Stimulated activated CD4-positive, alpha-beta T cell treated with anti-CD3 and anti-CD28 coated beads, TNF-alpha, amount 100 ng/mL, for 4 hours (primary cell): ENCODE results near the gene CPA2.
"Not testable (repeated sequence)": the region's sequence is repeated elsewhere in the genome, so short reads cannot be mapped to it uniquely, and the experiment has no call there.

ENCODE experiments used
- DNase-seq, 3 experiments: peaks; one replicate each; pipeline ENCODE4 v3.0.0-alpha.2; 2020; ENCODE audit warnings: low read depth in 3 of 3

Gene CPA2

DNA sequence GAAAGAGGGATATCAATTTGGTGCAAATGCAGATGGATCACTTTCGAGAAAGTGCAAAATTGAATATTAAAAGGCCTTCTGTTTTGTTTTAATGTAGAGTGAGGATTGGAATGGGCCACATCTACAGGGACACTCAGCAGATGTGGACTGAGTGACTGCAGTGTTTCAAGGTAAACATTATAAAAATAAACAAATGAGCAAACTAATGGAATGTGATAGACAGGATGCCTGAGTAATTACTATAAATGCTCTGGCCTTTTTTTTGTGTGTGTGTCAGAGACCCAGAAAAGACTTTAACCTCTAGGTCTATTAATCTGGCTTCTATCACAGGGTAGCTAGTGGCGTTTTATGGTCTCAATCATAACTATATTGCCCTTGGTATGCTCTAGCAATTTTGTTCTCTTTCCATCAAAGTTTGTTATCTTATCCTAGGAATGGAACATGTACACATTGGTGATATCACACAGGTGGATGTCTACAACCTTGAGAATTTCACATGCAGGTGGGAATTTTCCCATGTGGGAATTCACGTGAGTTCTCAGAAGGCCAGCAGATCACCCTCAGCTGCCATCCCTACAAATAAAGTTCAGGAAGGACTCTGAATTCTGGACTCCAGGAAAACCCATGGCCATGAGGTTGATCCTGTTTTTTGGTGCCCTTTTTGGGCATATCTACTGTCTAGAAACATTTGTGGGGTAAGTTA lies at the start of gene CPA2:
CPA2 (plus strand) TSS at position 606 of the 703 bp plus-strand sequence; CDS start at position 625, 19 bp downstream.
- no peak for DNase-seq

DNA sequence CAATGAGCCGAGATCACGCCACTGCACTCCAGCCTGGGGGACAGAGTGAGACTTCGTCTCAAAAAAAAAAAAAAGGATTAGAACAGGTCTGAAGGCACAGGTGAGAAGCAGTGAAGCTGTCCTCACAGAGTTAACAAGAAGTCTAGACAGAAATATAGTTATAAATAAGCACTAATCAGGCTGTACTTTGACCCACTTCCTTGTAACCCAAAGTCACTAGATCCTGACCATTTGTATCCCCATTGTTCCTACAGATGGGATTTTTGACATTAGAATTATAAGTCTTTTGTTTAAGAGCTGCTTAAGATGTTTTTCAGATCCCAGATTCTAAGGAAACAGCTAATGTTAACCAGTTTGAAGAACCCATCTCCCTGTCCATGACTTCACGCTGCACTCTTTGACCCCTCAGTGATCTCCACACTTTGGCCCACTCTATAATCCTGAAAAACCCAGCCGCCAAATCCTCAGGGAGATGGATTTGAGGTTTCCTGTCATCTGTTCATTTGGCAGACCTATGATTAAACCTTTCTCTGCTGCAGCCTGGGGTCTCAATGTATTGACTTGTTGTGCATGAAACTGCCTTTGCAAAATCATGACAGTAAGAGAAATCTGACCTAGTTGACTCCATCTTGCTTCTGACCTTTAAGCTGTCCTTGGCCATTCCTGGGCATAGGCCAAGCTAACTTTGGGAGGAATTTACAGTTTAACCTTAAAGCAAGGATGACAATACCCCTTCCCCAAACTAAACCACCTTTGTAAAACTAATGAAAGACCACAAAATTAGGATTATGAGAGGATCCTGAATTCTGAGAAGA lies 47.6 kb upstream of the CPA2 start:
- no peak for DNase-seq

DNA sequence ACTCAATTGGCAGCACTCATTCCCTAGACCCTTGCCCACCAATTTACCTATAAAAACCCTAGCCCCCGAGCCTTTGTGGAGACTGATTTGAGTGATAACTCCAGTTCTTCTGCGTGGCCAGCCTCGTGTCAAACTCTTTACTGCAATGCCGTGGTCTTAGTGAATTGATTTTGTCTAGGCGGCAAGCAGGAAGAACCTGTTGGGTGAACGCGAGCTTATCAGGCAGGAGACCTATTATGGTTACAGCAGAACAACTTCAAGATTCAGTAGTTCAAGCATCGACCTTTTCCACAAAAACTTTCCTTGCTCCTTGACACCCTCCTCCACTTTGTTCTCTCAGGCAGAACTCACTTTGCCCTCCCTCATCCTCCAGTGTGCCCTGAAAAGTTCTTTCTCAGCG lies 46.8 kb upstream of the CPA2 start:
- DNase-seq: no peak

DNA sequence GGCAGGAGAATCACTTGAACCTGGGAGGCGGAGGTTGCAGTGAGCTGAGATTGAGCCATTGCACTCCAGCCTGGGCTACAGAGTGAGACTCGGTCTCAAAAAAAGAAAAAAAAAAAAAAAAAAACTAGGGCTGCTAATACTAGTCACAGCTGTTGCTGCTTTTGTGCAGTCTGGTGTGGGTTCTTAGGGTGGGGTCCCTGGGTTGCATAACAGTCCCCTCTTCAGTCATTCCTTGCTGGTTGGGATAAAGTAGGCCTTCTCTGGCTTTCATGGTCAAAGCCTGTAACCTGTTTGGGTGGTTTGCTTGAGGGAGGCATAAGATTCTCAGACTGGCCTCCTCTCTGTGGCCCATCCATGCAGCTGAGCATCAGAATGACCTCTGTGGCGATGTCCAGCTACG lies 44.9 kb upstream of the CPA2 start:
- DNase-seq: no peak

DNA sequence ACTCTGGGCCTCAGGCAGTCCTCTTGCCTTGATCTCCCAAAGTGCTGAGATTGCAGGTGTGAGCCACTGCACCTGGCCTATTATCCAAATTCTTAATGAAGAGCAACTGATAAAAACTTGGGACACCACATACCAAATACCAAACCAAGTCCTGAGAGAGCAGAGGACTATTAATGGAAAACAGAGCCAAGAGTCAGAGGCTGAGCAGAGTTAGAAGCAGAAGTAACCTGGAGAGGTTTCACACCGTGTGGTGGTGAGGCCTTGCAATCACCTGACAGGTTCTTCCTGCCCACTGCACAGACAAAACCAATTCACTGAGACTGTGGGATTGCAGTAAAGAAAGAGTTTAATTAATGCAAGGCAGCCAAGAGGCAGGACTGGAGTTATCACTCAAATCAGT lies 43.0 kb upstream of the CPA2 start:
- no peak for DNase-seq

DNA sequence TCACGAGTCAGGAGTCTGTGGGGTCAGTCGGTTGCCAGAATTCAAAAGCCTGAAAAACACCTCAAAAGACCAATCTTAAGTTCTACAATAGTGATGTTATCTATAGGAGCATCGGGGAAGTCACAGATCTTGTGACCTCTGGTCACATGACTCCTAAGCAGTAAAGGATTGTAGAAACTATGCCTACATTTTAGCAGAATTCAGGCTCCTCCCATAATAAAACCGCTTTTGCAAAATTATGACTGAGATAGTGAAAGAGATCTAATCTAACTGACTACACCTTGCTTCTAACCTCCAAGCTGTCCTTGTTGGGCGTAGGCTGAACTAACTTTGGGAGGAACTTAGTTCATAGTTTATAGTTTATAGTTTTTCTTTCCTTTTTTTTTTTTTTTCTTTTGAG lies 42.5 kb upstream of the CPA2 start:
- no peak for DNase-seq

DNA sequence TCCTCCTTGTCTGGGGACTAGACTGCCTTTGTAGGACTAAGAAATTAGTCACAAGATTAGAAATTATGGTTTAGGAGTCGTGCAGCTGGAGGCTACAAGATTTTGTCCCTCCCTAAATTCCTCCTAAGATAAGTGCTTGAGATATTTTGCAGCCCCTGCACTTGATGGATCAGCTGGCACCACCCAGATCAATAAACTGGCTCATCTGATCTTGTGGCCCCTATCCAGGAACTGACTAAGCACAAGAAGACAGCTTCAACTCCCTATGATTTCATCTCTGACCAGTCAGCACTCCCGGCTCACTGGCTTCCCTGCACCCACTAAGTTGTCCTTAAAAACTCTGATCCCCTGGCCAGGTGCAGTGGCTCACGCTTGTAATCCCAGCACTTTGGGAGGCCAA lies 41.7 kb upstream of the CPA2 start:
- not testable (repeated sequence) for DNase-seq

DNA sequence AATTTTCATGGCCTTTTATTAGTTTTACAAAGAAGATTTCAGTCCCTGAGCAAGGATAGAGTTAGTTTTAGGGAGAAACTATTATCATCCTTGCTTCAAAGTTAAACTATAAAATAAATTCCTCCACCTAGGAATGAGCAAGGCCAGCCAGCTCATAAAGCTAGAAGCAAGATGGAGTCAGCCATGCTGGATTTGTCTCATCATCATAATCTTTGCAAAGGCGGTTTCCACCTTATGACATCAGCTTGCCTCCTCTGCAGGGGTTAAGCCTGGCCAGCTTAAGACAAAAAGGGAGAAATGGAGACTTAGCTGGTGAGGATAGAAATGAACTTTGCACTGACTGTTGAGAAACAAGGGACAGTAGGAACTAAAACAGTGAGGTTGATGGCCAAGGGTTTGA lies 40.3 kb upstream of the CPA2 start:
- DNase-seq: no peak

DNA sequence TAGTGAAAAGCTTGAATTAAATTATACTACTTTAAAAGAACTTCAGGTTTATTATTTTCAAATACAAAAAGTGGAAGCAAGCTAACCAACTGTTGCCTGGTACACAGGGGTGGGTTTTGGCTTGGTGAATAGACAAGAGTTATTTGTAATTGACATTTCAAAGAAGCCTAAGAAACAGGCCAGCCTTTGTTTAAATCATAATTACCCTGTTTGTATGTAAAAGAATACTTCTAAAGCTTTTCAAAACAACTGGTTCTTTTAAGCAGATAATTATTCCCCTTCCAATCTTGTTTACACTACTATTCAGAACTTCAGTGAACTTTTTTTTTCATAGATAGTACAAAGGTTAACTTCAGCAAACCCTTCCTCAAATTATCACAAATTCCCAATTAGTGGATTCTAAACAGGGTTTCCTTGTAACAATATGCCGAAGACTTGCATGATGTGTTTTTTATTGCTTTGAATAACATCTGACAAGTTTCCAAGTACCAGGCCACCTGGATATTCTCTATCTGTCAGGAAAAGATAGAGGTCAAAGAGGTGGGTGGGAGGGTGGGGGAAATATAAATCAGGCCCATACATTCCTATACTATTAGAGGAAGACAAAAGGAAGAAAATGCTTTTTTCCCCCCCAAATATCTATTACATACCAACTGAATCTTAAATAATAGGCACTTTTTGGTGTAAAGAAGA lies 38.6 kb upstream of the CPA2 start:
- no peak for DNase-seq

DNA sequence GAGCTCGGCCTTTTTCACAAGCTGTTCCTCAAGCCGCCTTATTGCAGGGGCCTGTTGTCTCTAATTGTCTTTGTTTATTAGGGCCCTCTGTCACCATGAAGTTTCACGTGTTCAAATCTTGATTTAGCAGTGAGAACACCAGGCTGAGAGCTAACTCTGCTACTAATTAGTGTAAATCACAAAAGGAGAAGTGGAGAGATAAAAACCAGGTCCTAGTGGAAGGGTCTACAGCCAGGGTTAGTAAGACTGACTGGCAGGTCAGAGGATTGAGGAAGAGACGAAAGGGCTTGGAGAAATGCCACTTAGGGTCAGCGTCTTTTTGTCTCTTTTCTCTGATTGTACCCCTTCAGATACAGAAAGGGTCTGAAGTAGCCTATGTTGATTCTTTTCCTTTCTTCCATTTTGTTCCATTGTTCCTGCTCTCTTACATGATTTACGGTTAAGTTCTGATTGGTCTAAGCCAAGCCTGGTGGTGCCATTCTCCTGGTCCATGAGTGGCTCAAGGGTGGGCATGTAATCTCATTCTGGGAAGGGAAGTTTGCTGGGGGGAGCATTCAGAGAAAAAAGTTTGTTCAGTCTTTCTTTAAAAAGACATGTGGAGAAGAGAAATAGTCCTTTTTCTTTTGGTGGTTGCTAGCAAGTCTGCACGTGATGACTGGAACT lies 37.7 kb upstream of the CPA2 start:
- no peak for DNase-seq

DNA sequence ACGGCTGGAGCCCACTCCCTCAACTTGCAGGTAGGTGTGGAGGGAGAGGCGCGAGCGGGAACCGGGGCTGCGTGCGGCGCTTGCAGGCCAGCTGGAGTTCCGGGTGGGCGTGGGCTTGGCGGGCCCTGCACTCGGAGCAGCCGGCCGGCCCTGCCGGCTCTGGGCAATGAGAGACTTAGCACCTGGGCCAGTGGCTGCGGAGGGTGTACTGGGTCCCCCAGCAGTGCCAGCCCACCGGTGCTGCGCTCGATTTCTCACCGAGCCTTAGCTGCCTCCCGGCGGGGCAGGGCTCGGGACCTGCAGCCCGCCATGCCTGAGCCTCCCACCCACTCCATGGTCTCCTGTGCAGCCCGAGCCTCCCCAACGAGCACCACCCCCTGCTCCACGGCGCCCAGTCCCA lies 36.7 kb upstream of the CPA2 start:
- DNase-seq: not testable (repeated sequence)

DNA sequence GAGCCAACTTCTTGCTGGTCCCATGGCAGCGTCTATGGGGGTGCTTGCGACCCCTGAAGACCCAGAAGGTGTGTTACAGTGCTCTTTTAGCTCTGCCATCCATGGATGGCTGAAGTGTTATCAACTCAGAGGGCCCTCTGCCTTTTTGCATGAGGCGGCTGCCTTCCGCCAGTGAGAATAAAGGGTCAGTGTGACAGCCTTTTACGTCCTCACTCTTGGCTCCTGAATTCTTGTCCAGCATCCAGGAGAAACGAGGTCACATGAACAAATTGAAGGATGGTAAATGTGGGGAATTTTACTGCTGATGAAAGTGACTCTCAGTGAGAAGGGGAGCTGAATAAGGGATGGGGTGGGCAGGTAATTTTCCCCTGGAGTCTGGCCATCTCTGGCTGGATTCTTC lies 34.9 kb upstream of the CPA2 start:
- DNase-seq: no peak

DNA sequence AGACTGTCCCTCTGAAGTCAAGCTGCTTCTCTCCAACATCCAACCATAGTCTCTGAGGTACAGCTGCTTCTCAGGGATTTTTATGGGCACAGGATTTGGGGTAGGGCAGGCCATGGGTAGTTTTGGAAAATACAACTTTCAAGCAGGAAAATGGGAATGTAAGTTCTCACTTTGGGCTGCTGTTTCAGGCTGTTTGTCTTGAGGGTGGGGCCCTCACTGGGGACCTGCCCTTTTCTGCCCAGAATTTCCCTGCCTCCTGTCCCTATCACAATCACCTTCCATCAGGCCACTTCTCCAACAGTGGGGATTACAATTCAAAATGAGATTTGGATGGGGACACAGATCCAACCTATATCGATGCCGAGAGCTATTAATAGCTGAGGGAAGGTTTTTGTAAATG lies 34.5 kb upstream of the CPA2 start:
- DNase-seq: no peak

DNA sequence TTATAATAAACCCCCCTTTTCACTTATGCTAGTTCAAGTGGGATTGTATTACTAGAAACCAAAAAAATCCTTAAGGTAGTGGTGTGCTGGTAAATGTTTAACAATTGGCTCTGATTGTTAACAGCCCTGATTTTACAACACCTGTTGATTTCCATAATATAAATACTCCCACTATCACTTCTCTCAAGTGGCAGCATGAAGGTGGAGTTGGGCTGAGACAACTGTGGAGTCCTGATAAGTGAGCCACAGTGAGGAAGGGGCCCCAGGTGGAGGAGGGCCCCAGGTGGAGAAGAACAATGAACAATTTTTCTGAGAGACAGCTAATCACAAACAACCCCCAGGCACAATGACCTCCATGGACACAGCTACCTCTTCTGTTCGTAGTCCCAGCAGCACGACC lies 32.6 kb upstream of the CPA2 start:
- no peak for DNase-seq

DNA sequence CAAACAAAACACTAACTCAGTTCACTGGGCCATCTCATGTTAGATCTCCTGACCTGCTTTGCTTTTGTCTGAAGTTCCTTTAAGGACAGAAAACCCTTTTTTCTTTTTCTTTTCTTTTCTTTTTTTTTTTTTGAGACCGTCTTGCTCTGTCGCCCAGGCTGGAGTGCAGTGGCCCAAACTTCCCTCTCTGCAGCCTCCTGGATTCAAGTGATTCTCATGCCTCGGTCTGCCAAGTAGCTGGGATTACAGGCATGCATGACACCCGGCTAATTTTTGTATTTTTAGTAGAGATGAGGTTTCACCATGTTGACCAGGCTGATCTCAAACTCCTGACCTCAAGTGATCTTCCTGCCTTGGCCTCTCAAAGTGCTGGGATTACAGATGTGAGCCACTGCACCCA lies 30.3 kb upstream of the CPA2 start:
- not testable (repeated sequence) for DNase-seq

DNA sequence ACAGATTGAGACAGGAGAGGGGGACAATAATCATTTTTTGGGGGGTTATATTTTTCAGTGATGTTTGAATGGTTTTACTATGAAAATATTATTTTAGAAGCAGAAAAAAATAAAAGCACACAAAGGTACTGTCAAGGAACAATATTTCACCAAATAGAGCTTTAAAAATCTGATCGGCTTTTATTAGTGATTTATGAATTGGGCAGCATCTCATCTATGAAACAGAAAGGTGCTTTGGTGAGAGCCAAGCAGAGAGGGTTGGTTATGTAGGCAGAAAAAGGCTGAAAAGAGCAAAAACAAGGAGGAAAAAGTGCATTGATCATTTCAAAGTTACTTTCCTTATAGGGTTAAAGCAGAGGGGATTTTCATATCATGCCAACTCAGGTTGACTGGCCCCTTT lies 26.4 kb upstream of the CPA2 start:
- DNase-seq: no peak

DNA sequence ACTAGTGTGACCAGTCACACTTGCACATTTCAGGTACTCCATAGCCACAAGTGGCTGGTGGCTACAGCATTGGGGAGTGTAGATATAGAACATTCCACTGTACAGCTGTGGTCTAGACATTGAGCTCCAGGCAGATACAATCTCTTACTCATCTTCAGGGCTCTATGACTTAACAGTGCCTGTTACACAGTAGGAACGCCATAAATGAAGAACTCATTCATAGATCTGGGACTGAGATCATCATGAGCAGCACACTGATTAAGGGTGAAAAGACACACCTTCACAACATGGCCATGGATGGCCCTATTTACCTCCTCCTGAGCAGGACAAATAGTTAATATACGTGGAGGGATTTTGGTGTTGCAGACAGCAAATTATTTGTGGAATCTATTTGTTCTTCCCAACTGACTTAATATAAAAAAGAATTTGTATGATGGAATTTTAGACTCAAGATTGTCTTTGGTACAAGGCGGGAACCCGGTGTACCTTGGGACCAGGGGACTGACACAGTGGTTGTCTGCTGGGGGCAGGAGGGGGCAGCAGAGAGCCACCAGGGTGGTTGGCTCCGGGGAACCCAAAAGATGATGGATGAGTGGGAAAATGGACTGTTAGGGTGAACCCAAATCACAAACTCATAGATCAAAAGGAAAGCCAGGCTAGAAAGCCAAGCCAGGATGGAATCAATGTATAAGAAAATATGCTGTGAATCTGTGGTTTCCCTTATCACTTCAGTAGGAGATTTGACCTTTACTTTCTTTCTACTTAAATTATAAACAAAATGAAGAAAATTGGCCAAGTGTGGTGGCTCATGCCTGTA lies 24.3 kb upstream of the CPA2 start:
- DNase-seq: peak; percentile 23 to 39 (median 28)

DNA sequence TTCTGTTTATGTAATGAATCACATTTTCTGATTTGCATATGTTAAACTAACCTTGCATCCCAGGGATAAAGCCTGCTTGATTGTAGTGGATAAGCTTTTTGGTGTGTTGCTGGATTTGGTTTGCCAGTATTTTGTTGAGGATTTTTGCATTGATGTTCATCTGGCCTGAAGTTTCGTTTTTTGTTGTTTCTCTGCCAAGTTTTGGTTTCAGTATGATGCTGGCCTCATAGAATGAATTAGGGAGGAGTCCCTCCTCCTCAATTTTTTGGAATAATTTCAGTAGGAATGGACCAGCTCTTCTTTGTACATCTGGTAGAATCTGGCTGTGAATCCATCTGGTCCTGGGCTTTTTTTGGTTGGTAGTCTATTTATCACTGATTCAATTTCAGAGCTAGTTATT lies 23.2 kb upstream of the CPA2 start:
- DNase-seq: not testable (repeated sequence)

DNA sequence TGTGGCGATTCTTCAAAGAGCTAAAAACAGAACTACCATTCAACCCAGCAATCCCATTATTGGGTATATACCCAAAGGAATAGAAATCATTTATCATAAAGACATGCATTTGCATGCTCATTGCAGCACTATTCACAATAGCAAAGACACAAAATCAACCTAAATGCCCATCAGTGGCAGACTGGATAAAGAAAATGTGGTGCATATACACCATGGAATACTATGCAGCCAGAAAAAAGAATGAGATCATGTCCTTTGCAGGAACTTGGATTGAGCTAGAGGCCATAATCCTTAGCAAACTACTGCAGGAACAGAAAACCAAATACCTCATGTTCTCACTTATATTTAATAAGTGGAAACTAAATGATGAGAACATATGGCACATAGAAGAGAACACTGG lies 20.2 kb upstream of the CPA2 start:
- DNase-seq: not testable (repeated sequence)

DNA sequence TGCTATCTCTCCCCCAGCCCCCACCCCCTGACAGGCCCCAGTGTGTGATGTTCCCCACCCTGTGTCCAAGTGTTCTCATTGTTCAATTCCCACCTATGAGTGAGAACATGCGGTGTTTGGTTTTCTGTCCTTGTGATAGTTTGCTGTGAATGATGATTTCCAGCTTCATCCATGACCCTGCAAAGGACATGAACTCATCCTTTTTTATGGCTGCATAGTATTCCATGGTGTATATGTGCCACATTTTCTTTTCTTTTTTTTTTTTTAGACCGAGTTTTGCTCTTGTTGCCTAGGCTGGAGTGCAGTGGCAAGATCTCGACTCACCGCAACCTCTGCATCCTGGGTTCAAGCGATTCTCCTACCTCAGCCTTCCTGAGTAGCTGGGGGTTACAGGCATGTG lies 17.8 kb upstream of the CPA2 start:
- not testable (repeated sequence) for DNase-seq

DNA sequence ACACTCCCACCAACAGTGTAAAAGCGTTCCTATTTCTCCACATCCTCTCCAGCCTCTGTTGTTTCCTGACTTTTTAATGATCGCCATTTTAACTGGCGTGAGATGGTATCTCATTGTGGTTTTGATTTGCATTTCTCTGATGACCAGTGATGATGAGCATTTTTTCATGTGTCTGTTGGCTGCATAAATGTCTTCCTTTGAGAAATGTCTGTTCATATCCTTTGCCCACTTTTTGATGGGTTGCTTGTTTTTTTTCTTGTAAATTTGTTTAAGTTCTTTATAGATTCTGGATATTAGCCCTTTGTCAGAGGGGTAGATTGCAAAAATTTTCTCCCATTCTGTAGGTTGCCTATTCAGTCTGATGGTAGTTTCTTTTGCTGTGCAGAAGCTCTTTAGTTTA lies 17.0 kb upstream of the CPA2 start:
- DNase-seq: not testable (repeated sequence)
